ENCODE measurements around the gene SPEM3.

DNA sequence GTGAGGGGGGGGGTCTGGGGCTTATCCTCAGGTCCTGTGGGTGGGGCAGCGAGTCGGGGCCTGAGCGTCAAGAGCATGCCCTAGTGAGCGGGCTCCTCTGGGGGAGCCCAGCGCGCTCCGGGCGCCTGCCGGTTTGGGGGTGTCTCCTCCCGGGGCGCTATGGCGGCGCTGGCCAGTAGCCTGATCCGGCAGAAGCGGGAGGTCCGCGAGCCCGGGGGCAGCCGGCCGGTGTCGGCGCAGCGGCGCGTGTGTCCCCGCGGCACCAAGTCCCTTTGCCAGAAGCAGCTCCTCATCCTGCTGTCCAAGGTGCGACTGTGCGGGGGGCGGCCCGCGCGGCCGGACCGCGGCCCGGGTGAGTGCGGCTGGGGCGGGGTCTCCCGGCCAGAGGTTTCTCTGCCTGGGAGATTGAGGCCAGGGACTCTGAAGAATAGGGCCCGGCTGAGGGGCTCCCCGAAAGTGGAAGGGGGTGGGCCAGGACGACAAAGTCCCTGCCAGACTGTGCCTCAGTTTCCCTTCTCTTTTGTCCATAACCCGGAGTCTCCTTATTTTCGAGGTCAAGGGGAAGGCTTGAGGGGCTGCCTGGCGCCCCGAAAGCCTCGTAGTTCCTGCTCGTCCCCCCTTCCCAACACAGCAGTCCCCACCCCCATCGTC, 10.9 kb downstream of the SPEM3 start, which contains the start of gene FGF11:
- TF ChIP-seq CTCF (IDR thresholded peaks at IDR 0.05; ENCODE audit: low read depth, low read length) (no peak), EZH2phosphoT487 (IDR thresholded peaks at IDR 0.05; ENCODE audit: low read depth) (no peak)
